Rectal smooth muscle tissue (tissue), 1 donor: ENCODE measurements around the gene SLC8B1.

ENCODE experiments used
- H3K27ac ChIP-seq: one replicate; pipeline ENCODE4 v1.7.0; 2013; ENCODE audit warnings: low read depth, low read length, inconsistent platforms
- H3K27me3 ChIP-seq: one replicate; pipeline ENCODE4 v1.7.0; 2013; ENCODE audit warnings: low read length; ENCODE audit not compliant: control insufficient read depth, insufficient read depth
- H3K36me3 ChIP-seq: one replicate; pipeline ENCODE4 v1.7.0; 2013; ENCODE audit warnings: low read length; ENCODE audit not compliant: control insufficient read depth, insufficient read depth
- H3K4me1 ChIP-seq: one replicate; pipeline ENCODE4 v1.7.0; 2013; ENCODE audit warnings: low read length; ENCODE audit not compliant: control insufficient read depth, insufficient read depth
- H3K4me3 ChIP-seq: one replicate; pipeline ENCODE4 v1.7.0; 2013; ENCODE audit warnings: low read length
- H3K9ac ChIP-seq: one replicate; pipeline ENCODE4 v1.7.0; 2013; ENCODE audit warnings: low read length

SLC8B1 gene

GRCh38 chr12:113278633-113279032 is 56.3 kb downstream of the SLC8B1 start:
- no peak overlapping the region for H3K27ac ChIP-seq

GRCh38 chr12:113278141-113278540 is 56.8 kb downstream of the SLC8B1 start:
- Histone ChIP-seq H3K9ac (no peak overlapping the region), H3K27me3 (no peaks in the 10 kb centered on the region), H3K27ac (no peak overlapping the region), H3K4me1 (no peaks in the 10 kb centered on the region), H3K4me3 (no peak overlapping the region), H3K36me3 (peaks cover 41% of the 10 kb centered on the region)

More at GRCh38 chr12:113278633-113279032, 56.3 kb downstream of the SLC8B1 start:
- Histone ChIP-seq H3K27me3 (no peaks in the 10 kb centered on the region), H3K4me1 (no peaks in the 10 kb centered on the region), H3K36me3 (peaks cover 39% of the 10 kb centered on the region), H3K4me3 (no peak overlapping the region), H3K9ac (no peak overlapping the region)

- Histone ChIP-seq H3K4me3 (no peak overlapping the region), H3K36me3 (peaks cover 41% of the 10 kb centered on the region), H3K27ac (no peak overlapping the region), H3K27me3 (no peaks in the 10 kb centered on the region), H3K4me1 (no peaks in the 10 kb centered on the region), H3K9ac (no peak overlapping the region)
These were observed 57.4 kb downstream of the SLC8B1 start for GRCh38 chr12:113277511-113277910.

- Histone ChIP-seq H3K9ac (no peak overlapping the region), H3K4me3 (no peak overlapping the region), H3K4me1 (no peaks in the 10 kb centered on the region), H3K27ac (no peak overlapping the region), H3K36me3 (peaks cover 41% of the 10 kb centered on the region), H3K27me3 (no peaks in the 10 kb centered on the region)
These were observed 57.9 kb downstream of the SLC8B1 start for GRCh38 chr12:113276946-113277500.

GRCh38 chr12:113276306-113276705 is 58.6 kb downstream of the SLC8B1 start:
- no peak overlapping the region for H3K4me3 ChIP-seq
- no peaks in the 10 kb centered on the region for H3K27me3 ChIP-seq
- peaks cover 39% of the 10 kb centered on the region for H3K36me3 ChIP-seq
- no peaks in the 10 kb centered on the region for H3K4me1 ChIP-seq
- no peak overlapping the region for H3K27ac ChIP-seq
- H3K9ac ChIP-seq = no peak overlapping the region

- no peaks in the 10 kb centered on the region for H3K27me3 ChIP-seq
- H3K36me3 ChIP-seq = peaks cover 31% of the 10 kb centered on the region
These were observed 60.1 kb downstream of the SLC8B1 start for GRCh38 chr12:113274848-113275247.

GRCh38 chr12:113273053-113273725 is 61.7 kb downstream of the SLC8B1 start:
- no peaks in the 10 kb centered on the region for H3K27me3 ChIP-seq
- no peaks in the 10 kb centered on the region for H3K4me1 ChIP-seq
- no peak overlapping the region for H3K4me3 ChIP-seq
- no peak overlapping the region for H3K27ac ChIP-seq
- peaks cover 30% of the 10 kb centered on the region for H3K36me3 ChIP-seq
- H3K9ac ChIP-seq = no peak overlapping the region

More at GRCh38 chr12:113274848-113275247, 60.1 kb downstream of the SLC8B1 start:
- Histone ChIP-seq H3K27ac (no peak overlapping the region), H3K4me3 (no peak overlapping the region), H3K4me1 (no peaks in the 10 kb centered on the region), H3K9ac (no peak overlapping the region)

- Histone ChIP-seq H3K36me3 (peaks cover 31% of the 10 kb centered on the region), H3K4me3 (no peak overlapping the region), H3K27ac (peak overlapping the region; percentile 34), H3K4me1 (no peaks in the 10 kb centered on the region), H3K27me3 (no peaks in the 10 kb centered on the region), H3K9ac (no peak overlapping the region)
These were observed 62.9 kb downstream of the SLC8B1 start for GRCh38 chr12:113271853-113272561.

GRCh38 chr12:113271466-113271852 is 63.5 kb downstream of the SLC8B1 start:
- Histone ChIP-seq H3K27me3 (no peaks in the 10 kb centered on the region), H3K4me1 (no peaks in the 10 kb centered on the region), H3K36me3 (peaks cover 26% of the 10 kb centered on the region), H3K4me3 (no peak overlapping the region), H3K27ac (peak overlapping the region; percentile 34), H3K9ac (no peak overlapping the region)

GRCh38 chr12:113270709-113271009 is 64.2 kb downstream of the SLC8B1 start:
- peaks cover 21% of the 10 kb centered on the region for H3K36me3 ChIP-seq
- no peak overlapping the region for H3K9ac ChIP-seq
- H3K27me3 ChIP-seq = no peaks in the 10 kb centered on the region
- no peak overlapping the region for H3K27ac ChIP-seq
- no peaks in the 10 kb centered on the region for H3K4me1 ChIP-seq
- H3K4me3 ChIP-seq = no peak overlapping the region

- H3K27me3 ChIP-seq = no peaks in the 10 kb centered on the region
- H3K36me3 ChIP-seq = peaks cover 16% of the 10 kb centered on the region
- H3K9ac ChIP-seq = no peak overlapping the region
- no peak overlapping the region for H3K4me3 ChIP-seq
- H3K27ac ChIP-seq = no peak overlapping the region
- H3K4me1 ChIP-seq = no peaks in the 10 kb centered on the region
These were observed 65.5 kb downstream of the SLC8B1 start for GRCh38 chr12:113269257-113269943.

- no peak overlapping the region for H3K27ac ChIP-seq
- H3K27me3 ChIP-seq = no peaks in the 10 kb centered on the region
- H3K4me1 ChIP-seq = no peaks in the 10 kb centered on the region
- H3K4me3 ChIP-seq = no peak overlapping the region
- peaks cover 15% of the 10 kb centered on the region for H3K36me3 ChIP-seq
- no peak overlapping the region for H3K9ac ChIP-seq
These were observed 66.3 kb downstream of the SLC8B1 start for GRCh38 chr12:113268621-113269020.
